Measurements from ENCODE around the gene CREBRF. TPM values are rescaled to one million over a fixed set of nuclear protein-coding genes. Genes with fewer than 3 reads are reported as not detected.

CREBRF gene
- total and polyA plus RNA-seq, 2 experiments from 2014 or later: 2.0 to 3.5 TPM

- no peak for TF ChIP-seq JUNB (IDR thresholded peaks at IDR 0.05; ENCODE audit: unreplicated experiment)
Measured at GRCh38 chr5:173055042-173055721, 970 bp upstream of the CREBRF start (continued).

DNA sequence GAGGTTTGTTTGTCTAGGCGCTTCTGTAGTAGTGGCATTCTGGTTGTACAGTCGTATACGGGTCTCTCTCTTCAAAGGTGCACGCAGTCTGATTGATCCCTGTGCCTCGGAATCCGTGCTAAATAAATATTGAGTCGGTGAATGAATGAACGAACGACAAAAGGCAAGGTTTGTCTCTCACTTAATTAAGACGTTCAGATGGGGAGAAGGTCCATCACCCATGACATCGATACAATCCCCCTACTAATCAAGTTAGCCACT is 500 bp upstream of the CREBRF start:
- Mint-ChIP-seq H3K4me3 (peak overlapping the region; percentile 90), H3K4me1 (peaks cover 16% of the 10 kb centered on the region), H3K27me3 (ENCODE audit: insufficient read depth, low read depth, poor library complexity) (peaks cover 4% of the 10 kb centered on the region), H3K36me3 (ENCODE audit: low read depth) (no peaks in the 10 kb centered on the region), H3K27ac (no peak overlapping the region), H3K9me3 (no peaks in the 10 kb centered on the region)
- no peak for DNase-seq (ENCODE audit: low spot score)
- Histone ChIP-seq H3K27me3 (ENCODE audit: insufficient read depth) (no peaks in the 10 kb centered on the region), H3K36me3 (ENCODE audit: insufficient read depth) (no peaks in the 10 kb centered on the region), H3K4me1 (ENCODE audit: insufficient read depth) (peaks cover 21% of the 10 kb centered on the region), H4K20me1 (replicated peaks; ENCODE audit: insufficient read depth) (no peaks in the 10 kb centered on the region), H3K79me2 (replicated peaks; ENCODE audit: insufficient read depth) (0 out of 2 replicates have a peak, but pooled peaks cover 3% of the 10 kb centered on the region), H3K4me2 (peak overlapping the region; percentile 93), H3F3A (replicated peaks; ENCODE audit: low read depth) (no peaks in the 10 kb centered on the region), H3K4me3 (peak overlapping the region; percentile 77), H3K27ac (ENCODE audit: low read depth) (no peak overlapping the region), H2AFZ (peak overlapping the region; percentile 91), H3K9me2 (ENCODE audit: insufficient read depth) (no peaks in the 10 kb centered on the region)
- no peak for TF ChIP-seq ZNF462 (CRISPR knock-in tag; IDR thresholded peaks at IDR 0.05)
- no peak for TF ChIP-seq CREB1 (CRISPR knock-in tag; IDR thresholded peaks at IDR 0.05; ENCODE audit: low read depth)
- no peak for TF ChIP-seq ZNF331 (CRISPR knock-in tag; IDR thresholded peaks at IDR 0.05; ENCODE audit: low read depth)
- TF ChIP-seq POLR2AphosphoS5 (IDR thresholded peaks at IDR 0.05; ENCODE audit: low read depth): no peak
- no peak for TF ChIP-seq ETS1 (IDR thresholded peaks at IDR 0.05)
- no peak for ATAC-seq
